Measurements from ENCODE around the gene ANKMY1.
A peak's percentile ranks its signal among the peaks of the same experiment; 100 is the strongest.

DNA sequence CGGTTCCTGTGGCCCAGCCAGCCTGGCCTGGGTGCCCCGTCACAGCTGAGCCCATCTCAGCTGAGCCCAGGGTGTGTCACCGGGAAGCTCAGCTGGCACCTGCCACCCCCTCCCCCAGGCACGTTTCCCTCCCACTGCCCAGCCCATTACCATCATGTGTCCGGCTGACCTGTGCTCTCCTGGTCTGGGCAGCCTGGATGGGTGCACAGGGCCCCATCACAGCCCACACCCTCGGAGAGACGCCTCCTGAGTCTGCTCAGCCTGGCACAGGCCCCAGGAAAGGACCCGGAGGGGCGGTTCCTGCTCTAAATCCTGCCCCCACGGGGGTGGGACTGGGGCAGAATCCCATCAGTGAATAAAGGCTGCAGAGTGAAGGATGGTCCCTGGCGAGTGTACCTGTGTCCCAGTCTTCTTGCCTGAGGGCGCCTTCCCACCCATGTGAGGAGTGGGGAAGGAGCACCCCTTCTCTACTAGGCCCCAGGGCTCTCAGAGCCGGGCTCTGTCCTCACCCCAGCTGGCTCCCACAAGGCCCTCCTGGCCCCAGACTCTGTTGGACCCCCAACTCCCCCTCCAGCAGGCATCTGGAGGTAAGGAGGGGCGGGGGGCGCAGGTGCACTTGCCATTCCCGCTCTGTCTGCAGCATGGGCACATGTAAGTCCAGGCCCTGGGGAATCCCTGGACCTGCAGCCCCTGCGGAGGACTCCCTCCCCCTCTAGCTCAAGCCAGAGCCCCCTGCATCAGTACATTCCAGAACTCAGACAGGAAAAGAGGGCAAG is 101.2 kb downstream of the ANKMY1 start:
- TF ChIP-seq KLF1 (tag by site-specific recombination; IDR thresholded peaks at IDR 0.05) (peak; percentile 39; the same call in 1 of the 2 replicates), TRIM28 (IDR thresholded peaks at IDR 0.05; ENCODE audit: borderline replicate concordance, low read length) (no peak)

All from HEK293 (cell line).